ENCODE results near the gene TLR3.

TLR3 gene

GRCh38 chr4:186088523-186088922, 19.6 kb downstream of the TLR3 start:
- no peak for TF ChIP-seq CTCF (IDR thresholded peaks at IDR 0.05; ENCODE audit: low read length, missing control alignments)
- no peak overlapping the region for H3K4me3 ChIP-seq (replicated peaks; ENCODE audit: low read depth, low read length)
- no peak for DNase-seq (ENCODE audit: low read depth)

GRCh38 chr4:186092296-186092695, 23.3 kb downstream of the TLR3 start:
- TF ChIP-seq CTCF (IDR thresholded peaks at IDR 0.05; ENCODE audit: low read length, missing control alignments), result no peak
- DNase-seq (ENCODE audit: low read depth), result no peak
- H3K4me3 ChIP-seq (replicated peaks; ENCODE audit: low read depth, low read length), result no peak overlapping the region

- TF ChIP-seq CTCF (IDR thresholded peaks at IDR 0.05; ENCODE audit: low read length, missing control alignments), result no peak
- H3K4me3 ChIP-seq (replicated peaks; ENCODE audit: low read depth, low read length), result no peak overlapping the region
- no peak for DNase-seq (ENCODE audit: low read depth)
These were observed 26.4 kb downstream of the TLR3 start for GRCh38 chr4:186095406-186095805.

GRCh38 chr4:186096681-186097165, 27.8 kb downstream of the TLR3 start:
- no peak for DNase-seq (ENCODE audit: low read depth)
- no peak overlapping the region for H3K4me3 ChIP-seq (replicated peaks; ENCODE audit: low read depth, low read length)
- TF ChIP-seq CTCF (IDR thresholded peaks at IDR 0.05; ENCODE audit: low read length, missing control alignments), result no peak

GRCh38 chr4:186097386-186097785, 28.4 kb downstream of the TLR3 start:
- no peak for DNase-seq (ENCODE audit: low read depth)
- H3K4me3 ChIP-seq (replicated peaks; ENCODE audit: low read depth, low read length), result no peak overlapping the region
- TF ChIP-seq CTCF (IDR thresholded peaks at IDR 0.05; ENCODE audit: low read length, missing control alignments), result no peak

- no peak for DNase-seq (ENCODE audit: low read depth)
- no peak for TF ChIP-seq CTCF (IDR thresholded peaks at IDR 0.05; ENCODE audit: low read length, missing control alignments)
These were observed 34.0 kb downstream of the TLR3 start for GRCh38 chr4:186102931-186103330.

GRCh38 chr4:186104114-186104889, 35.3 kb downstream of the TLR3 start, which contains the start of gene FAM149A:
Gene FAM149A (plus strand): TSS chr4:186104704.
- no peak for DNase-seq (ENCODE audit: low read depth)
- TF ChIP-seq CTCF (IDR thresholded peaks at IDR 0.05; ENCODE audit: low read length, missing control alignments), result no peak
- H3K4me3 ChIP-seq (replicated peaks; ENCODE audit: low read depth, low read length), result peak within 1 kb of the TSS; percentile 35

More at GRCh38 chr4:186102931-186103330, 34.0 kb downstream of the TLR3 start:
- no peak overlapping the region for H3K4me3 ChIP-seq (replicated peaks; ENCODE audit: low read depth, low read length)

Data from fibroblast of pulmonary artery (primary cell).